Naive thymus-derived CD4-positive, alpha-beta T cell (primary cell): Measurements from ENCODE around the gene DNAAF2. TPM values are rescaled to one million over a fixed set of nuclear protein-coding genes. Genes with fewer than 3 reads are reported as not detected.

Source experiments
- ATAC-seq: fragments of 150-1000 bp; cut with Tn5 transposase; 2 replicates; pipeline ENCODE4 v1.10.0; 2021; ENCODE audit warnings: mild to moderate bottlenecking, moderate library complexity
- CTCF ChIA-PET: fragments of 350-600 bp; sonication (Branson Sonifier 250); formaldehyde crosslinking; loops from one replicate; lab custom pipeline; 2021; ENCODE audit warnings: antibody characterized with exemption; lab: Charles Lee
- POLR2A ChIA-PET: fragments of 350-600 bp; sonication (Branson Sonifier 250); formaldehyde crosslinking; loops from one replicate; lab custom pipeline; 2021; ENCODE audit warnings: antibody characterized with exemption, inconsistent platforms; lab: Charles Lee
- DNase-seq, 9 donors: peaks; one replicate each; pipeline versions ENCODE4 v3.0.0 to v3.0.0-alpha.2; 2020 to 2022; ENCODE audit warnings: mixed read lengths in 1 of 9
- H3K27ac ChIP-seq: one replicate; pipeline ENCODE4 v1.7.0; 2013; ENCODE audit warnings: mild to moderate bottlenecking, low read depth, low read length, moderate library complexity
- H3K27me3 ChIP-seq, 2 donors: one replicate each; pipeline ENCODE4 v1.7.0; 2013; ENCODE audit warnings: low read length in 2 of 2, mild to moderate bottlenecking in 2 of 2, moderate library complexity in 2 of 2; ENCODE audit not compliant: control insufficient read depth in 2 of 2, insufficient read depth in 2 of 2
- H3K36me3 ChIP-seq, 3 experiments: 1 replicate in 2 of 3; 2 replicates in 1 of 3; pipeline ENCODE4 v1.7.0; 2013; ENCODE audit warnings: low read length in 3 of 3, mild to moderate bottlenecking in 3 of 3, moderate library complexity in 1 of 3; ENCODE audit not compliant: insufficient read depth in 3 of 3, control insufficient read depth in 2 of 3
- H3K4me1 ChIP-seq, 2 donors: one replicate each; pipeline ENCODE4 v1.7.0; 2013; ENCODE audit warnings: low read length in 2 of 2, mild to moderate bottlenecking in 2 of 2, moderate library complexity in 1 of 2; ENCODE audit not compliant: control insufficient read depth in 2 of 2, insufficient read depth in 2 of 2
- H3K4me3 ChIP-seq: 2 replicates; pipeline ENCODE4 v1.7.0; 2013; ENCODE audit warnings: mild to moderate bottlenecking, low read length
- H3K9me3 ChIP-seq, 3 experiments: 1 replicate in 2 of 3; 2 replicates in 1 of 3; pipeline ENCODE4 v1.7.0; 2013; ENCODE audit warnings: low read length in 3 of 3; ENCODE audit not compliant: control insufficient read depth in 2 of 3
- H3K27ac Mint-ChIP-seq, 9 donors: one replicate each; pipeline ENCODE4 v1.8.0; 2020 to 2022; ENCODE audit warnings: mixed read lengths in 9 of 9, mild to moderate bottlenecking in 8 of 9, moderate library complexity in 5 of 9, inconsistent platforms in 2 of 9
- H3K27me3 Mint-ChIP-seq, 5 donors: one replicate each; pipeline ENCODE4 v1.8.0; 2021 to 2022; ENCODE audit warnings: mixed read lengths in 5 of 5, mild to moderate bottlenecking in 1 of 5
- H3K36me3 Mint-ChIP-seq, 5 donors: one replicate each; pipeline ENCODE4 v1.8.0; 2020 to 2022; ENCODE audit warnings: mixed read lengths in 5 of 5, mild to moderate bottlenecking in 3 of 5, inconsistent platforms in 1 of 5
- H3K4me1 Mint-ChIP-seq, 7 donors: one replicate each; pipeline ENCODE4 v1.8.0; 2020 to 2022; ENCODE audit warnings: mixed read lengths in 7 of 7, mild to moderate bottlenecking in 3 of 7, inconsistent platforms in 1 of 7
- H3K4me3 Mint-ChIP-seq, 10 donors: one replicate each; pipeline ENCODE4 v1.8.0; 2020 to 2022; ENCODE audit warnings: mild to moderate bottlenecking in 10 of 10, mixed read lengths in 10 of 10, moderate library complexity in 6 of 10, inconsistent platforms in 2 of 10
- H3K9me3 Mint-ChIP-seq, 11 donors: one replicate each; pipeline ENCODE4 v1.8.0; 2020 to 2022; ENCODE audit warnings: mixed read lengths in 11 of 11, mild to moderate bottlenecking in 4 of 11, inconsistent platforms in 1 of 11, moderate library complexity in 1 of 11
- intact Hi-C, 2 donors: fragments of 100-400 bp; cut with micrococcal nuclease; formaldehyde crosslinking; loops; one replicate each; pipeline ENCODE4 v1.15.1; 2023
- polyA plus RNA-seq, 2 donors: library from polyadenylated mRNA; unstranded; fragments of 300-500 nt; fragmentation: Illumina TruSeq; gene quantifications; one replicate each; pipeline ENCODE4 v1.2.3, GENCODE V29; 2021
- total RNA-seq, 6 experiments: library from RNA in 5 of 6; stranded (reverse) in 5 of 6; gene quantifications; 1 replicate in 5 of 6; 2 replicates in 1 of 6; pipeline ENCODE4 v1.2.3 and lab custom pipeline; 2021 to 2026

DNAAF2 gene
- total and polyA plus RNA-seq, 7 experiments from 2014 or later = 7.1 to 15.8 (median 10.1) TPM

DNA sequence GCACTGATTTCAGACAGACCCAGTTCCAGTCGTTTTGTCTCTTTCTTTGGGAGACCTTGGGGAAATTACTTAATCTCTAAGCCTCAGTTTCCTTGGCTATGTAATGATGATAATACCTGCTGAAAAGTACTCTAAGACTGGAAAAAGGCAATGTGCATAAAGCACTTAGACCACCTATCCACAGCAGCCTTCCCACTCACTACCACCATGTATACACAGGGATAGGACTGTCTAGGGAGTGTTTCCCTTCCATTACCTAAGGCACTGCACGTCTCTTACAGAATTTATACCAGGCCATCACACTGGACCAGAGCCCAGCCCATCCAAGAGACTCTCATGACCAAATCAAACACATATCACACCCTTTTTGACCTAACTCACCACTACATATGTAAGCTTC lies 55.2 kb downstream of the DNAAF2 start:
- Mint-ChIP-seq H3K9me3 (no peaks in the 10 kb centered on the region), H3K27me3 (no peaks in the 10 kb centered on the region), H3K27ac (peak overlapping the region in 5 of 9 donors; percentile 3 to 48 (median 13)), H3K4me1 (peaks cover 30 to 66% (median 63%) of the 10 kb centered on the region in 7 donors), H3K36me3 (peaks cover 7 to 54% (median 43%) of the 10 kb centered on the region in 5 donors), H3K4me3 (peak overlapping the region in 2 of 10 donors; percentile 9 to 56)
- intact Hi-C loops = loop anchor here (10.0 kb wide), 2 partner anchors 1515 to 1665 kb away; partner anchors contain the start of genes TMX1 (in 1 of the 2) and TRIM9 (in 1 of the 2)
- Histone ChIP-seq H3K9me3 (no peaks in the 10 kb centered on the region), H3K36me3 (peaks cover 13 to 43% (median 16%) of the 10 kb centered on the region in 3 experiments), H3K27me3 (no peaks in the 10 kb centered on the region), H3K4me1 (peaks cover 16 to 19% of the 10 kb centered on the region in 2 donors), H3K27ac (no peak overlapping the region), H3K4me3 (no peak overlapping the region)
- ATAC-seq (no peak), DNase-seq (no peak)
- CTCF ChIA-PET = no interaction called here
- POLR2A ChIA-PET = interaction anchor here (0.6 to 1.3 kb wide), 3 partner anchors 41 to 842 kb away, joined by 3 to 5 read pairs (median 4); partner anchors contain the start of genes MGAT2 and RPL36AL

DNA sequence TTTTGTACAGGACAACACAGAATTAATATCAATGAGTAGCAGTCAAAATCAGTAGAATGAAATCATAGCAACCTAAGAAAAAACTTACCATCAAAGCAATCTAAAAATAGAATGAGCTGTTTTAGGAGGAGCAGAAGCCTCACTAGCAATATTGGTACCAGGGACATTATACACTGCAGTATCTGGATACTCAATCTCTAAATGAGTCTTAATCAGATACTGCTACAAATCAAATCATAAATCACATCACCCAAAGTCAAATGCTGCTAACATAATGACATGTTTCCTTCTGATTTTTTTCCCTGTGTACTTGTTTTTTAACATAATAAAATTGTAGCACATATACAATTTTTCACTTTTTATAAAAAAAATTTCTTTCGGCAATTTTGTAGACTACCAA lies 56.9 kb downstream of the DNAAF2 start:
- Histone ChIP-seq H3K36me3 (peaks cover 0 to 37% (median 3%) of the 10 kb centered on the region in 3 experiments), H3K4me3 (no peak overlapping the region), H3K9me3 (no peaks in the 10 kb centered on the region), H3K4me1 (peaks cover 3 to 6% of the 10 kb centered on the region in 2 donors), H3K27me3 (no peaks in the 10 kb centered on the region), H3K27ac (no peak overlapping the region)
- no peak for ATAC-seq
- DNase-seq = no peak
- intact Hi-C loops = no loop called here
- peaks cover 11 to 51% (median 41%) of the 10 kb centered on the region in 5 donors for H3K36me3 Mint-ChIP-seq
- no peaks in the 10 kb centered on the region for H3K27me3 Mint-ChIP-seq
- H3K9me3 Mint-ChIP-seq = no peaks in the 10 kb centered on the region
- CTCF ChIA-PET = no interaction called here
- peaks cover 18 to 53% (median 46%) of the 10 kb centered on the region in 7 donors for H3K4me1 Mint-ChIP-seq
- POLR2A ChIA-PET = interaction anchor here (1.6 kb wide), 1 partner anchor 42 kb away, joined by 5 read pairs; the partner anchor contains the start of genes MGAT2 and RPL36AL
- H3K27ac Mint-ChIP-seq = peak overlapping the region in 2 of 9 donors; percentile 6 to 28
- no peak overlapping the region for H3K4me3 Mint-ChIP-seq

Other genes with a start within 250 kb of the DNAAF2 start
- 1,000 to 10,000 TPM; 2,254 to 4,907 (median 2,729) TPM for gene RPS29, start 48.9 kb downstream of the DNAAF2 start, total RNA-seq
- gene RPS29, start 48.9 kb downstream of the DNAAF2 start, polyA plus RNA-seq = over 10,000 TPM; 10,630 to 13,249 TPM
- gene LRR1, start 36.3 kb downstream of the DNAAF2 start, total RNA-seq = 10 to 100 TPM in 3 of 5 experiments, 1 to 10 TPM in 2; 7.5 to 39.7 (median 13.3) TPM
- gene LRR1, start 36.3 kb downstream of the DNAAF2 start, polyA plus RNA-seq = 10 to 100 TPM; 12.0 to 14.2 TPM
- 100 to 1,000 TPM; 177 to 429 (median 281) TPM for gene RPL36AL, start 14.6 kb downstream of the DNAAF2 start, total RNA-seq
- 100 to 1,000 TPM; 468 to 686 TPM for gene RPL36AL, start 14.6 kb downstream of the DNAAF2 start, polyA plus RNA-seq
- 10 to 100 TPM; 16.8 to 69.3 (median 35.1) TPM for gene MGAT2, start 14.4 kb downstream of the DNAAF2 start, total RNA-seq
- 10 to 100 TPM; 16.5 to 24.5 TPM for gene MGAT2, start 14.4 kb downstream of the DNAAF2 start, polyA plus RNA-seq
- gene POLE2, start 53.0 kb upstream of the DNAAF2 start, total RNA-seq = 10 to 100 TPM in 1 of 5 experiments, 1 to 10 TPM in 3, under 1 TPM in 1; 0.80 to 23.1 (median 1.2) TPM
- gene POLE2, start 53.0 kb upstream of the DNAAF2 start, polyA plus RNA-seq = 1 to 10 TPM in 1 of 2 donors, under 1 TPM in 1; 0.90 to 2.1 TPM
- gene KLHDC1, start 57.9 kb upstream of the DNAAF2 start, total RNA-seq = 10 to 100 TPM in 3 of 5 experiments, 1 to 10 TPM in 2; 2.6 to 18.0 (median 12.2) TPM
- 1 to 10 TPM; 5.5 to 6.1 TPM for gene KLHDC1, start 57.9 kb upstream of the DNAAF2 start, polyA plus RNA-seq
- 100 to 1,000 TPM in 1 of 5 experiments, 10 to 100 TPM in 4; 33.2 to 105 (median 84.7) TPM for gene KLHDC2, start 132.9 kb upstream of the DNAAF2 start, total RNA-seq
- 100 to 1,000 TPM in 1 of 2 donors, 10 to 100 TPM in 1; 89.3 to 103 TPM for gene KLHDC2, start 132.9 kb upstream of the DNAAF2 start, polyA plus RNA-seq
- gene NEMF, start 217.5 kb upstream of the DNAAF2 start, total RNA-seq = 100 to 1,000 TPM in 4 of 5 experiments, 10 to 100 TPM in 1; 88.6 to 127 (median 105) TPM
- 10 to 100 TPM; 36.8 to 42.8 TPM for gene NEMF, start 217.5 kb upstream of the DNAAF2 start, polyA plus RNA-seq